Naive thymus-derived CD8-positive, alpha-beta T cell (primary cell): ENCODE results near the gene KIF2C. TPM values are rescaled to one million over a fixed set of nuclear protein-coding genes. Genes with fewer than 3 reads are reported as not detected.
"Not testable (repeated sequence)": the region's sequence is repeated elsewhere in the genome, so short reads cannot be mapped to it uniquely, and the experiment has no call there.

Experiments
- ATAC-seq, 2 donors: fragments of 150-1000 bp; cut with Tn5 transposase in 1 of 2; sonication (Bioruptor Pico), chemical (Tn5 transposase) in 1 of 2; 1 replicate in 1 of 2; 2 replicates in 1 of 2; pipeline ENCODE4 v1.10.0; 2021; ENCODE audit warnings: mild to moderate bottlenecking in 2 of 2, moderate library complexity in 2 of 2
- POLR2A ChIA-PET: fragments of 350-600 bp; sonication (Branson Sonifier 250); formaldehyde crosslinking; loops from one replicate; lab custom pipeline; 2021; ENCODE audit warnings: antibody characterized with exemption; lab: Charles Lee
- DNase-seq, 10 donors: peaks; one replicate each; pipeline versions ENCODE4 v3.0.0 to v3.0.0-alpha.2; 2020 to 2022
- H3K27ac Mint-ChIP-seq, 10 donors: one replicate each; pipeline ENCODE4 v1.8.0; 2020 to 2022; ENCODE audit warnings: mild to moderate bottlenecking in 10 of 10, mixed read lengths in 10 of 10, moderate library complexity in 4 of 10, inconsistent platforms in 1 of 10
- H3K27me3 Mint-ChIP-seq, 5 donors: one replicate each; pipeline ENCODE4 v1.8.0; 2021 to 2022; ENCODE audit warnings: mixed read lengths in 5 of 5
- H3K36me3 Mint-ChIP-seq, 3 donors: one replicate each; pipeline ENCODE4 v1.8.0; 2020 to 2022; ENCODE audit warnings: mixed read lengths in 3 of 3, mild to moderate bottlenecking in 2 of 3, inconsistent platforms in 1 of 3
- H3K4me1 Mint-ChIP-seq, 4 donors: one replicate each; pipeline ENCODE4 v1.8.0; 2021 to 2022; ENCODE audit warnings: mixed read lengths in 4 of 4
- H3K4me3 Mint-ChIP-seq, 10 donors: one replicate each; pipeline ENCODE4 v1.8.0; 2020 to 2022; ENCODE audit warnings: mild to moderate bottlenecking in 10 of 10, mixed read lengths in 10 of 10, moderate library complexity in 6 of 10, inconsistent platforms in 1 of 10
- H3K9me3 Mint-ChIP-seq, 9 donors: one replicate each; pipeline ENCODE4 v1.8.0; 2020 to 2022; ENCODE audit warnings: mixed read lengths in 9 of 9, mild to moderate bottlenecking in 3 of 9, inconsistent platforms in 1 of 9, moderate library complexity in 1 of 9
- polyA plus RNA-seq, 3 donors: library from polyadenylated mRNA; unstranded; fragments of 300-500 nt; fragmentation: Illumina TruSeq; gene quantifications; one replicate each; pipeline ENCODE4 v1.2.3, GENCODE V29; 2021
- total RNA-seq, 8 experiments: library from RNA in 2 of 8; stranded (reverse) in 2 of 8; gene quantifications; one replicate each; pipeline ENCODE4 v1.2.3 and lab custom pipeline; 2021 to 2026

The KIF2C gene
- total and polyA plus RNA-seq, 5 experiments from 2014 or later = 0.40 to 0.91 (median 0.41) TPM

GRCh38 chr1:44738953-44739306 lies 707 bp upstream of the KIF2C start:
- H3K27ac Mint-ChIP-seq = peak overlapping the region; percentile 83 to 98 (median 96)
- not testable (repeated sequence) for H3K36me3 Mint-ChIP-seq, DNase-seq, H3K9me3 Mint-ChIP-seq, H3K27me3 Mint-ChIP-seq
- peaks cover 5 to 19% (median 14%) of the 10 kb centered on the region in 4 donors for H3K4me1 Mint-ChIP-seq
- ATAC-seq = peak in 1 of 2 donors; percentile 1
- POLR2A ChIA-PET = interaction anchor here (0.7 to 2.9 kb wide), 5 partner anchors 8 to 566 kb away, joined by 4 to 22 read pairs (median 4); partner anchors contain the start of genes PLK3, RNU5D-1 and RPS8
- peak overlapping the region; percentile 83 to 96 (median 93) for H3K4me3 Mint-ChIP-seq

- DNase-seq = no peak
- Mint-ChIP-seq H3K9me3 (no peaks in the 10 kb centered on the region), H3K27ac (peak overlapping the region in 9 of 10 donors; percentile 24 to 98 (median 93)), H3K27me3 (no peaks in the 10 kb centered on the region), H3K4me1 (peaks cover 5 to 19% (median 14%) of the 10 kb centered on the region in 4 donors), H3K36me3 (no peaks in the 10 kb centered on the region), H3K4me3 (peak overlapping the region; percentile 83 to 96 (median 93))
- no peak for ATAC-seq
- POLR2A ChIA-PET = interaction anchor here (0.6 to 2.9 kb wide), 6 partner anchors 9 to 60 kb away, joined by 3 to 22 read pairs (median 4); partner anchors contain the start of genes PLK3, RNU5D-1 and RPS8
Observed at GRCh38 chr1:44740179-44740617, 561 bp downstream of the KIF2C start.

GRCh38 chr1:44743211-44743610 lies 3.6 kb downstream of the KIF2C start:
- ATAC-seq (no peak), DNase-seq (no peak)
- Mint-ChIP-seq H3K36me3 (no peaks in the 10 kb centered on the region), H3K9me3 (no peaks in the 10 kb centered on the region), H3K27ac (no peak overlapping the region), H3K4me1 (peaks cover 5 to 18% (median 15%) of the 10 kb centered on the region in 4 donors), H3K27me3 (no peaks in the 10 kb centered on the region), H3K4me3 (no peak overlapping the region)
- POLR2A ChIA-PET = interaction anchor here (0.5 to 0.7 kb wide), 4 partner anchors 69 to 743 kb away, joined by 3 to 4 read pairs (median 4); no protein-coding TSS in a partner anchor

GRCh38 chr1:44747878-44748277 lies 8.2 kb downstream of the KIF2C start:
- H3K27me3 Mint-ChIP-seq = no peaks in the 10 kb centered on the region
- H3K36me3 Mint-ChIP-seq = no peaks in the 10 kb centered on the region
- DNase-seq = no peak
- no peak overlapping the region for H3K27ac Mint-ChIP-seq
- no peak overlapping the region for H3K4me3 Mint-ChIP-seq
- ATAC-seq = no peak
- H3K4me1 Mint-ChIP-seq = peaks cover 0 to 3% (median under 1%) of the 10 kb centered on the region in 4 donors
- H3K9me3 Mint-ChIP-seq = no peaks in the 10 kb centered on the region
- POLR2A ChIA-PET = interaction anchor here (0.8 to 1.6 kb wide), 3 partner anchors 17 to 28 kb away, joined by 3 to 4 read pairs (median 4); partner anchors contain the start of gene RNU5D-1

- ATAC-seq = no peak
- Mint-ChIP-seq H3K27me3 (no peaks in the 10 kb centered on the region), H3K9me3 (no peaks in the 10 kb centered on the region), H3K27ac (peak overlapping the region in 2 of 10 donors; percentile 53 to 79), H3K36me3 (peaks cover 0 to 6% (median 0%) of the 10 kb centered on the region in 3 donors), H3K4me1 (peaks cover 5 to 20% (median 14%) of the 10 kb centered on the region in 4 donors), H3K4me3 (no peak overlapping the region)
- no peak for DNase-seq
- POLR2A ChIA-PET = no interaction called here
Observed at GRCh38 chr1:44757420-44757819, 17.8 kb downstream of the KIF2C start.

- ATAC-seq (no peak), DNase-seq (no peak)
- no peaks in the 10 kb centered on the region for H3K9me3 Mint-ChIP-seq
- peak overlapping the region in 1 of 10 donors; percentile 38 for H3K27ac Mint-ChIP-seq
- no peaks in the 10 kb centered on the region for H3K27me3 Mint-ChIP-seq
- peaks cover 0 to 8% (median 0%) of the 10 kb centered on the region in 3 donors for H3K36me3 Mint-ChIP-seq
- peaks cover 1 to 13% (median 11%) of the 10 kb centered on the region in 4 donors for H3K4me1 Mint-ChIP-seq
- POLR2A ChIA-PET = interaction anchor here (1.4 kb wide), 1 partner anchor 16 kb away, joined by 7 read pairs; the partner anchor contains the start of gene RPS8
- H3K4me3 Mint-ChIP-seq = no peak overlapping the region
Observed at GRCh38 chr1:44759077-44759476, 19.4 kb downstream of the KIF2C start.

GRCh38 chr1:44760876-44761275 lies 21.2 kb downstream of the KIF2C start:
- H3K36me3 Mint-ChIP-seq = peaks cover 0 to 8% (median 0%) of the 10 kb centered on the region in 3 donors
- POLR2A ChIA-PET = no interaction called here
- H3K4me3 Mint-ChIP-seq = no peak overlapping the region

GRCh38 chr1:44766421-44766820 lies 26.8 kb downstream of the KIF2C start:
- H3K4me3 Mint-ChIP-seq, DNase-seq, H3K27me3 Mint-ChIP-seq, H3K9me3 Mint-ChIP-seq, ATAC-seq, H3K4me1 Mint-ChIP-seq, H3K36me3 Mint-ChIP-seq, H3K27ac Mint-ChIP-seq: not testable (repeated sequence)
- POLR2A ChIA-PET = interaction anchor here (0.8 to 2.2 kb wide), 5 partner anchors 9 to 54 kb away, joined by 3 to 10 read pairs (median 5); partner anchors contain the start of genes RNU5D-1 and RPS8

More at GRCh38 chr1:44760876-44761275, 21.2 kb downstream of the KIF2C start:
- Mint-ChIP-seq H3K4me1 (peaks cover 1 to 12% (median 10%) of the 10 kb centered on the region in 4 donors), H3K9me3 (no peaks in the 10 kb centered on the region), H3K27me3 (no peaks in the 10 kb centered on the region), H3K27ac (no peak overlapping the region)
- ATAC-seq = no peak
- no peak for DNase-seq

GRCh38 chr1:44775078-44775929 lies 35.7 kb downstream of the KIF2C start, which contains the start of gene RPS8:
TSS of gene RPS8 (plus strand) at chr1:44775540. CDS start at chr1:44775597, 57 bp downstream.
- POLR2A ChIA-PET = interaction anchor here (0.5 to 5.3 kb wide), 38 partner anchors 9 to 1385 kb away, joined by 3 to 109 read pairs (median 5); partner anchors contain the start of genes ARMH1, BEST4, BTBD19 and CCDC163
- no peaks in the 10 kb centered on the region for H3K9me3 Mint-ChIP-seq
- H3K27me3 Mint-ChIP-seq = no peaks in the 10 kb centered on the region
- peak; percentile 67 to 95 (median 87) for DNase-seq
- H3K4me1 Mint-ChIP-seq = peaks cover 23 to 42% (median 34%) of the 10 kb centered on the region in 4 donors
- peaks cover 0 to 44% (median 9%) of the 10 kb centered on the region in 3 donors for H3K36me3 Mint-ChIP-seq
- ATAC-seq = peak; percentile 82 to 83
- peak within 1 kb of the TSS; percentile 84 to 100 (median 93) for H3K4me3 Mint-ChIP-seq
- peak within 1 kb of the TSS; percentile 92 to 99 (median 96) for H3K27ac Mint-ChIP-seq

GRCh38 chr1:44775930-44776729 lies 36.5 kb downstream of the KIF2C start:
- peak overlapping the region; percentile 84 to 100 (median 93) for H3K4me3 Mint-ChIP-seq
- H3K27me3 Mint-ChIP-seq = no peaks in the 10 kb centered on the region
- peaks cover 23 to 42% (median 34%) of the 10 kb centered on the region in 4 donors for H3K4me1 Mint-ChIP-seq
- POLR2A ChIA-PET = interaction anchor here (0.5 to 5.3 kb wide), 35 partner anchors 9 to 1386 kb away, joined by 3 to 109 read pairs (median 6); partner anchors contain the start of genes ARMH1, BEST4, BTBD19 and CCDC163
- peak overlapping the region; percentile 92 to 99 (median 96) for H3K27ac Mint-ChIP-seq
- H3K9me3 Mint-ChIP-seq = no peaks in the 10 kb centered on the region
- ATAC-seq (peak; percentile 28 to 49), DNase-seq (peak in 3 of 10 donors; percentile 12 to 40 (median 33))
- H3K36me3 Mint-ChIP-seq = peaks cover 0 to 51% (median 16%) of the 10 kb centered on the region in 3 donors

GRCh38 chr1:44776730-44777068 lies 37.1 kb downstream of the KIF2C start:
- peak overlapping the region; percentile 92 to 99 (median 96) for H3K27ac Mint-ChIP-seq

More at GRCh38 chr1:44776730-44777068, 37.1 kb downstream of the KIF2C start:
- Mint-ChIP-seq H3K4me3 (peak overlapping the region; percentile 84 to 100 (median 93)), H3K9me3 (no peaks in the 10 kb centered on the region), H3K4me1 (peaks cover 23 to 42% (median 34%) of the 10 kb centered on the region in 4 donors), H3K36me3 (peaks cover 0 to 56% (median 18%) of the 10 kb centered on the region in 3 donors), H3K27me3 (no peaks in the 10 kb centered on the region)
- POLR2A ChIA-PET = interaction anchor here (0.5 to 5.3 kb wide), 18 partner anchors 10 to 808 kb away, joined by 4 to 109 read pairs (median 13); partner anchors contain the start of genes ARMH1, BEST4, BTBD19 and DYNLT4
- no peak for DNase-seq
- ATAC-seq = no peak
